HG03064 (cell line): ENCODE measurements around the gene EXOSC1.
"Not testable (repeated sequence)": the region's sequence is repeated elsewhere in the genome, so short reads cannot be mapped to it uniquely, and the experiment has no call there.

Experiments used
- ATAC-seq: cut with Tn5 transposase; IDR thresholded peaks from one replicate; pipeline ENCODE4 v1.9.1; 2021; ENCODE audit warnings: low read depth; ENCODE audit not compliant: unreplicated experiment

The EXOSC1 gene, protein sequence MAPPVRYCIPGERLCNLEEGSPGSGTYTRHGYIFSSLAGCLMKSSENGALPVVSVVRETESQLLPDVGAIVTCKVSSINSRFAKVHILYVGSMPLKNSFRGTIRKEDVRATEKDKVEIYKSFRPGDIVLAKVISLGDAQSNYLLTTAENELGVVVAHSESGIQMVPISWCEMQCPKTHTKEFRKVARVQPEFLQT

DNA sequence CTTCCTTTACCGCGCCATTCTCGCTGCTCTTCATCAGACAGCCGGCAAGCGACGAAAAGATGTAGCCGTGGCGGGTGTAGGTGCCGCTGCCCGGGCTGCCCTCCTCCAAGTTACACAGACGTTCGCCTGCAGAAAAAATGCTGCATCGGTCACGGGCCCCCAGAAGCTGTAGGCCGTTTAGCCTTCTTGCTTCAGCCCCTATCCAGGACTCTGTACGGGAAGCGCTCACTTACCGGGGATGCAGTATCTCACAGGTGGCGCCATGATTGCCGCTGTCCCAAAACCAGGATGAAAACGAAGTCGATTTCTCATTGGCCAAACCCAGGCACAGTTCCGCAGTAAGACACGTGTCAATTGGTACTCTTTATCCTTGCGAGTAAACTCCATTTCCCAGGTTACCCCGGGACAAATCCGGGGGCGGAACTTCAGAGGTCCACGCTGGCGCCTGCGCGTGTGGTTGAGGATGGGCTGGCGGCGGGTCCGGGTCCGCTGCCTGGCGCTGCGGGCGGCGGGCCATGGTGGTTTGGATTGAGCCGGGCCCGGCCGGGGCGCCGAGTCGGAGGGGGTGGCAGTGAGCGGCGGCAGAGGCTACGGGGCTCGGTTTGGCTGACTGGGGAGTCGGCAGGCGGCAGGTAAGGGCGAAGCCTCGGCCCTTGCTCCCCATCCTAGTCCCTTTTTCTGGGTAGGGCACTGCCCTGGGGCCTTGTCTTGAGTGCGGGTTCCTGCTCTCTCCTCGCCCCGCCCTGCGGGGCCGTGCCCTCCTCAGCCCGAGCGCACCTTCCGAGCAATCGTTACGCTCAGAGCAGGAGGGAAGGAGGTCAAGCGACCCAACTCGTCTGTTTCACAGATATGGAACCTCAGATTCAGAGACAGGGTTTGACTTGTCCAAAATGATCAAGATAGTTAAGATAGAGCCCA is at the start of gene EXOSC1, which contains the start of gene ZDHHC16:
TSS of gene EXOSC1 (minus strand) at position 285 of the 918 bp plus-strand sequence. CDS start at position 264, 21 bp downstream.
TSS of gene ZDHHC16 (plus strand) at position 454 of the 918 bp plus-strand sequence. CDS start 5,501 bp downstream, outside the sequence.
- peak; percentile 96 for ATAC-seq

DNA sequence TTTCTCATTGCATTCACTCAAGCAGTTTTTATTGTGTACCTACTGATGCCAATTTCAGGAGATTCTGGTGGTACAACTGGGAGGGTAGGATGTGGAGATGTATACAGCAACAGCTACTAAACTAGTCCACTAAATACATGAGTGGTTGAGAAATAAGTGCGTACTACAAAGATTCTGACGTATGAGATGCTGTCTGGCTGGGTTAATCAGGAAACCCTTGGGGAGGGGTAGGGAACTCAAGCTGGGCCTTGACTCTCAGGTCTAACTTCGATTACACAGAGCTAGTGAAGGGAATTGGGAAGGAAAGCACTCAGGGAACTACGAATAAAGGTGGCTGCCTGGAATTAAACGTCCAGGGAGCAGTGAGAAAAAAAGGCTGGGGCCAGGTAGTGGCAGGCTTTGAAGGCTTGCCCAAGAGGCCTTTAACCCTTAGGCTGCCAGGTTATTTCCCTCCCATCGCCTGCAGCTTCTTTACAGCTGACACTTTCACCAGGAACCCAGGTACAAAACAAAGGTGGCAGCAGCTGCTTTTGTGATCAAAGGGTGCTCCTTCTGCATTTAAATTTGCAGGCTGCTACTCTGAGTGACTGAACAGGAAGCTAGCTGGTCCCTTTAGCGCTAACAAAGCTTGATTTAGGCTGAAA is 49.2 kb upstream of the EXOSC1 start:
- no peak for ATAC-seq

DNA sequence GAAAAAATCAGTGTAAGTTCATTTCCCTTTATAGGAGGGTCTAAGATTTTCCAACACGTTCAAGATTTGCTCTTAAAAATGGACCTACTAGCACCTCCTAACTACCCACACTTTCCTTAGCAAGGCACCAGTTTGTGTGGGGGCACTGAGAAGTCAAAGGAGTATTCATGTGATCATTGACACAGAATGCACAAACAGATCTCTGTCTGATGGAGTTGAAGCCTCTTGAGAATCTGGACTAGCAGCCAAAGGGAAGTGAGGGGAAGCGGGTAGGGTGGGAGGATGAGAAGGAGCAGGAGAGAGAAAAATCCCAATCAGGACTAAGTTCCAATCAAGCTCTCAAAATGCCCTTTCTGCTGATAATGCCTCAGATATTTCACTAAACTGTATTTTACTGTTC is 48.3 kb upstream of the EXOSC1 start:
- no peak for ATAC-seq

DNA sequence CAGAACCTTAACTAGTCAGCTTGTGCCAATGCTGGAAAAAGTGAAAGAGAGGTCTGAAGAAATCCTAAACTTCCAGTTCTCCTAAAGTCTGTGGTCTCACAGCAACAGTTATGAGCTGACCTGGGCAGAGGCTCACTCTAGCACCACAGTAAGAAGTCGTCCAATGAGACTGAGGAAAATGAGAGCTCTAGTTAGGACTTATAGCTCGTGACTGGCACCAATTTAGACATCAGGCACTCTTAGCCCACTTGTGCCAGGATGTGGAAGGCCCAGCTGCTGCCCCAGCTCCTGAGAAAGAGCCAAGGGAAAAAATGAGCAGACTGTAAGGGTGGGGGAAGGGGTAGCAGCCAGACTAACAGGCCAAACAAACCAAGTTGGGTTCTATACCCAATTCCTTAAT is 44.8 kb upstream of the EXOSC1 start:
- no peak for ATAC-seq

DNA sequence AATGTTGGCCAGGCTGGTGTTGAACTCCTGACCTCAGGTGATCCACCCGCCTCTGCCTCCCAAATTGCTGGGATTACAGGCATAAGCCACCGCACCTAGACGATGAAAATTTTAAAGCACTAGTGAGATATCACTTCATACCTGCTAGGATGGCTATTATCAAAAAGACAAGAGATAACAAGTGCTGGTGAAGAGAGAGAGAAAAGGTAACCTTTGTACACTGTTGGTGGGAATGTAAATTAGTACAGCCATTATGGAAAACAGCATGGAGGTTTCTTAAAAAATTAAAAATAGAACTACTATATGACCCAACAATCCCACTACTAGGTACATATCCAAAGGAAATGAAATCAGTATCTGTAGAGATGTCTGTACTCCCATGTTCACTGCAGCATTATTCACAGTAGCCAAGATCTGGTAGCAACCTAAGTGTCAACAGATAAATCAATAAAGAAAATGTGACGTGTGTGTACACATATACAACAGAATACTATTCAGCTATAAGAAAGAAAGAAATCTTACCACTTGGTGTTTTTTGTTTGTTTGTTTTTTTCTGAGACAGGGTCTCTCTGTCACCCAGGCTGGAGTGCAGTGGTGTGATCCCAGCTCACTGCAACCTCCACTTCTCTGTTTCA is 40.0 kb upstream of the EXOSC1 start:
- no peak for ATAC-seq

DNA sequence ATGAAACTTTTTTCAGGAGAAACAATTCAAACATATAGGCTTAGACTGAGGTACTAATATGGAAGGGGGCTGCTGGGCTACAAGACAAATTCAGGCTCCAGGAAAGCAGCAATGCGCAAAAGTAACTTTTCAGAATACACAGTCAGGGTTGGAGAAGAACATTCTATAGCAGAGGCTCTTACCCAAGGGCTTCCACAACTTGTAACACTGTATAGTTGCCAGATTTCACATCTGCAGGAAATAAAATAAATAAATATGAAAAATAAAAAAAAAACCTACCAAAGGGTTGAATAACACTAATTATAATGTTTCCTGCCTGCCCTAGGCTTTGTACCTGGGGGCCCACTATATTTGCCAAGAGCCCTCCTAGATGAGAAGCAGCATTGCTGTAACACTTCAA is 38.1 kb upstream of the EXOSC1 start:
- no peak for ATAC-seq

DNA sequence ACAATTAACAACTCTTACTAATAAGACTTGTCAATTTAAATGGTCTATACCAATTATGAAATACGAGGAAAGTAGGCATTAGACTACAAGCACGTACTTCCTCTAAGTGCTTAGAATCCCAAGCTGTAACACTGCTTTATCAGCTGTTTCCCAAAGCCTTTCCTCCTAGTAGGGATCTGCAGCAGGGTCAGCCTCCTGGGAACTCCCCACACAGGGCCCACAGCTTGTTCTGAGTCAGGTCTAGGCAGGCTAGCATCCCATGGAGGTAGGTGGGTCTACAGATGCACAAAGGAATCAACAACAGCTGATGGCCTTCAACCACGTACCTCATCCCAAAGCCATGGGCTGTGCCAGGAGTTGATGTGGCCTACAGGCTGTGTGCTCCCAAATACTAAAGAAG is 37.7 kb upstream of the EXOSC1 start:
- ATAC-seq = no peak

DNA sequence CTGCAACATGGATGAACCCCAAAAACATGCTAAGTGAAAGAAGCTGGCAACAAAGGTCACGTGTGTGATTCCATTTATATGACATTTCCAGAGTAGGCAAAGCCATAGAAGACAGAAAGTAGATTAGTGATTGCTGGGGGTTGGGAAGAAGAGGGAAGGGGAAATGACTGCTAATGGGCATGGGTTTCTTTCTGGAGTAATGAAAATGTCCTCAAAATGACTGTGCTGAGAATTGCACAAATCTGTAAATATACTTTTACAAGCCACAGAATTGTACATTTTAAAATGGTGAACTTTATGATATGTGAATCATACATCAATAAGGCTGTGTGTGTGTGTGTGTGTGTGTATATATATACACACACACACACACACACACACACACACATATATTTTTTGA is 36.6 kb upstream of the EXOSC1 start:
- no peak for ATAC-seq

DNA sequence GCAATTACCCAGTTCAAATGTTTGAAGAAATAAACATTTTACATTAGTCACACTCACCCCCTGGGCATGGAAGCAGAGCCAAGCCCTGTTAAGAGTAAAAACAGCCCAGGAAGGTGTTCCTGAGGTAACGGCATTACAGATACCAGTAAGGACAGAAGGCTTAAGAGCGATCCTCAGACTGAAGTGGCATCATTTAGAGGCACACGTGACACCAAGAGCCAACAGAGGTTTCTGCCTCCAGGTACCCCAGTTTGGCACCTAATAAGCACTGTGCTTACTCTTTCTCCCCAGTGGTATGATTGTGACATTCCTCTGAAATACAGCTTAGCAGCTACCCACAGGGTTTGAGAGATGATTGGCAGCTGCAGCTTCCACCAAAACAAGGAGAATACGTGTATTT is 35.3 kb upstream of the EXOSC1 start:
- ATAC-seq = no peak

DNA sequence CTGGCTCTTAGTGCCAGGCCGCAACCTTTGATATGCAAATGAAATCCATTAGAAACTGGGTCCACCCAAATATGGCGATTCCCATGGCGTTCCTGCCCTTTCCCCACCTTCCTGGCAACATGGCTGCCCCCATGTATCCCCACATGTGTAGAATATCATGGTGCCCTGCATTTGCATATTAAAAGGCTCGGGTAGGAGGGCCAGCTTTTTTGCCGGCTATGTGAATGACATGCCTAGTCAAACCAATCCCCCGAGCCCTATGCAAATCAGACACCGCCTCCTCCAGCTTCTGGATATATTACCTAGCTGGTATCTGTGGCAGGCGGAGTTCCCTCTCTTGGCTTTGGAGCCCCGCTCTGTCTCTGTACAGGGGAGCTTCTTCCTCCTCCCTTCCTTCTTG is 34.1 kb upstream of the EXOSC1 start:
- ATAC-seq = no peak

DNA sequence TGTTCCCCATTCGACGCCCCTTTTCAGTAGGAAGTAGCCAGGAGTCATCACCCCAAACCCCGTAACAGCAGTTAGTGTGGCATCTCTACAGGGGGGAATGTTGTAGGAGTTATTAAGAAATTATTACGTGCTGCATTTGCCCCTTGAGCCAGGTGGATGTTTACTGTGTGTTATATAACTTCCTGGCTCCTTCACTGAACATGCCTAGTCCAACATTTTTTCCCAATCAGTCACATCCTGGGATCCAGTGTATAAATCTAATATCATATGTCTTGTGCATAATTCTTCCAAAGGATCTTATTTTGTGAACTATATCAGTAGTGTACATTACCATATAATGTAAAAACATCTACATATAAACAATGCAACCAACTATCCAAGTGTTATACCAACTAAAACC is 33.6 kb upstream of the EXOSC1 start:
- ATAC-seq = not testable (repeated sequence)

DNA sequence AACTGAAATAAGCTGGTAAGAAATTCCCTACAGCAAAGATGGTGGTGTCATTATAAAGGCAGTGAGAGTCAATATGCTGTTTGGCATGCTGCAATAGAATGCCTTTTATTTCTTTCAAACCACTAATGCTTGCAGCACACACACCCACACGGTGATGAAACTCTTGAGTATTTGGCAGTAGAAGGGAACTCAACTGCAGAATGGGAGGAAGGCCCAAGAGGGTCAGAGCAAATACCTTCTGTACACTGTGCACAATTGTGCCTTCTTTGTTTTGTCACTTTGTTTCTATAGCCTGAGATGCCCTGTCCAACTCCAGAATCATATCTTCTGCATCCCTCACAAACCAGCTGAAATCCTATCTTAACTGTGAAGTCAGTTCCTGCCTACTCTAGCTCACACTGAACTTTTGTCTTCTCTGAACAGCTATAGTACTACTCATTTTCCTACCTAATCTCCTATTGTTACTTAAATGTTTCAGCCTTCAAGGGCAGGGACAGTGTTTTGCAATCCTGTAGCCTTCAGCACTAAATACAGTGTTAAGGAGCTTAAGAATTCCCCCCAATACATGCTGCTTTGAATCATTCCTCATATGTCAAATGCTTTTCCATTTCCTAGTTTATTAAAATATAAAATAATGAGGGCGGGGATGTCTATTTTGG is 30.3 kb upstream of the EXOSC1 start:
- no peak for ATAC-seq

DNA sequence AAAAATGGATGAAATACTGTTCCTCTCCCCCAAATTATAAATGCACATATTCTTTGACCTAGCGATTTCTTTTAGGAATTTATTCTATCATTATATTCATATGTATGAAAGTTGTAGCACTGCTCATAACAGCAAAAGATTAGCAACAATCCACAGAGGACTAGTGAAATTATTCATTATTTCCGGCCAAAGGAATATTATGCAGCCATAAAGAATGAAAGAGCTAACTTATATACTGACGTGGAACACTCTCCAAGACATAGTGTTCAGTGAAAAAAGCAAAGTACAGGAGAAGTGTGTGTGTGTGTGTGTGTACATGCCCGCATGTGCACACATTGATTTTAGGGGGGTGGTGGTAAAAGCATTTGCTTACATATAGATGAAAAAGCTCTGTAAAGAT is 29.1 kb upstream of the EXOSC1 start:
- no peak for ATAC-seq

DNA sequence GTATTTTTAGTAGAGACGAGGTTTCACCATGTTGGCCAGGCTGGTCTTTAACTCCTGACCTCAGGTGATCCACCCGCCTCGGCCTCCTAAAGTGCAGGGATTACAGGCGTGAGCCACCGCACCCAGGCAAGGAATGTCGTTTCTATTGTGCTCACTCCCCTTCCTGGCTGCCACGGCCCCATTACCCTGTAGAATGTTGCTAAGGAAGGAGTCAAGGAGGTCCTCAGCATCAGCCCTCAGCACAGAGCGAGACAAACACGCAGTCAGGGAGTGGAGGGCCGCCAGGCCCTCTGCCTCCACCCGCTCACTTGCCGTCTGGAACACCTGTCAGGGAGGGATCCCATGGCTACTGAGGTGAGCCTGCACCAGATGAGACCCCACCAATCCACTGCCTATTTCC is 23.0 kb upstream of the EXOSC1 start:
- not testable (repeated sequence) for ATAC-seq

DNA sequence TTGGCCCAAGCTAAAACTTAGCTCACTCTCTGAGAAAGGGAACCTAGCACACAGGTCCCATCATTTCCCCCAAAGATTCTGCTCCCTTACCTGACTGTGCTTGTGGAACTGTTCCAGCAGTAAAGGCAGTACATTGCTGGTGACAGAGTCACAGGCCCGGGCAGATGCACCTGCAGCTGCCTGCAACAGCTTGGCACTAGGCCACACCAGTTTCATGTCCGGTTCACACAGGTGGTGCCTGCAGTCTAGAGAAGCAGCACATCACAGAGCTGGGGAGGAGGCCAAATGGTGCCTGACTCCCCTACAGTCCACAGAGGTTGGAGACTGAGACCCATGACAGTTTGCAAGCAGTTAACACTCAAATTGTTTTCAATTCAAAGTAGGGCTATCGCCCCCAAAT is 22.4 kb upstream of the EXOSC1 start:
- ATAC-seq = no peak

DNA sequence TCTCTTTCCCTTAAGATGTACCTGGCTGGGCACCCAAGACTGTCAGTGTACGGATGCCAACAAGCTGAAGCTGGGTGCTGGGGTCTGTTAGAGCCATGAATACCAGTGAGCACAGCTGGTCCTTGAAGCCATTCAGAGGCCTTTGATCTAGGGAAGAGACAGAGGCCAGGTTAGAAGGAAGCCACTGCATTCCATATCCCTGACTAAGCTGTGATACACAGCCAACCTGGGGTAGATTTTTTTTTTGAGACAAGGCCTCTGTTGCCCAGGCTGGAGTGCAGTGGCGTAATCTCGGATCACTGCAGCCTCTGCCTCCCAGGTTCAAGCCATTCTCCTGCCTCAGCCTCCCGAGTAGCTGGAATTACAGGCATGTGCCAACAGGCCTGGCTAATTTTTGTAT is 20.9 kb upstream of the EXOSC1 start:
- ATAC-seq = no peak

DNA sequence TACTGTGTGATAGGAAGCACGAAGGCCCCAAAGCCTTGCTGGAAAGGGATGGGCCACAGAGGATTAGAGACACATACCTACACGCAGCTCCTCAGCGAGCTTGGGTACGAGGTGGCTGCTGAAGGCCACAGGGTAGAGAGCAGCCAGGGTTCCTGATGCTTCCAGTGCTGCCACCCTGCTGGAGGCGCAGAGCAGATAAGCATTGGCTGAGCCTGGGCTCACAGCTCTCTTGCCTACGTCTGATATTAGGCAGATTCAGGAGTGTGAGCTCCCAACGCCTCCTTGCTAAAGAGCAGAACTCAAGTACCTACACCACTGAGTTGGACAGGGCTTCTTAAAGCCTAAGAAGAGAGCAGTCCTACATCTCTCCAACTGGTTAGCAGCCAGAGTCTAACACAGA is 20.2 kb upstream of the EXOSC1 start:
- ATAC-seq = no peak

DNA sequence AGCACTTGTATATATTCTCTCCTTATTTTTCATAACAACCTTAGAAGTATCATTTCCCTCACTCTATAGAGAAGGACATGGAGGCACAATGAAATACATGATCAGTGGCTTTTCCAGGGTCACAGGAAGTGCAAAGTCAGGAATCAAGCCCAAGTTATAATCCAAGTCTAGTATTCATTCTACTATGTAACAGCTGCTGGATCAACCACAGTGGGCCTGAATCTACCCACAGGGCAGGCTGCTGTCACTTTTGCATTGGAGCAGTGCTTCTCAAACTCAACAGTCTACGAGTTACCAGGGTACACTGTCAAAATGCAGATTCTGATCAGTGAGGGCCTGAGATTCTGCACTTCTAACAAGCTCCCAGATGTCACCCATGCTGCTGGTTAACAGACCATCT is 18.4 kb upstream of the EXOSC1 start:
- no peak for ATAC-seq

DNA sequence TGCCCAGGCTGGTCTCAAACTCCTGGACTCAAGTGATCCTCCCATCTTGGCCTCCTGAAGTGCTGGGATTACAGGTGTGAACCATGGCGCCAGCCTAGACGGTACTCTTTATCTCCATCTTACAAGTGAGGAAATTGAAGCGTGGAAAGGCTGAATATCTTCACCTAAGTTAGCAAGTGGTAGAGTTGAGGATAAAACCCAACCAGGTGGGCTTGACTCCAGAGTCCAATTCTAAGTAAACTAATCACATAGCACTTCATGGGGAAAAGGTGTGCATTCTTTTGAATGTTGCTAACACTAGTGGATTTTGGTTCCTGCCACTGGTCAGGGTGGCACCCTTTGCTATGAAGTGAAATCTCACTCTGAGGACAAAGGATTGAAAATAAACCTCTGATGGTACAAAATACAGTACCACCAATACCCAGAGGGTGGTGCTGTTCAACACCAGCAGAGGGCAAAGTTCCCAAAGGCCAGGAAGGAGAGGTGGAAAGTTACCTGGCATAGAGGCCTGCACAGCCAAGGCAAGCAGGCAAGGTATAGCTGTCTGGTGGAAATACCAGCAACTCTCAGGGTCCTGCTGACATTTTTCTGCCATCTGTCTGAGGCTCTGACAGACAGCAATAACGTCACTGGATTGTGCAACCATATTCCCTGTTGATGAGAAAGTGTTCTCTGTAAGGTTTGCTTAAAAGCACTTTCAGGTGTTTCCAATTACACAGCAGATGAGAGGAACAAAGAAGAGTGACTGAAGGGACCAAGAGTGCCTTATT is 17.7 kb upstream of the EXOSC1 start:
- ATAC-seq = no peak

DNA sequence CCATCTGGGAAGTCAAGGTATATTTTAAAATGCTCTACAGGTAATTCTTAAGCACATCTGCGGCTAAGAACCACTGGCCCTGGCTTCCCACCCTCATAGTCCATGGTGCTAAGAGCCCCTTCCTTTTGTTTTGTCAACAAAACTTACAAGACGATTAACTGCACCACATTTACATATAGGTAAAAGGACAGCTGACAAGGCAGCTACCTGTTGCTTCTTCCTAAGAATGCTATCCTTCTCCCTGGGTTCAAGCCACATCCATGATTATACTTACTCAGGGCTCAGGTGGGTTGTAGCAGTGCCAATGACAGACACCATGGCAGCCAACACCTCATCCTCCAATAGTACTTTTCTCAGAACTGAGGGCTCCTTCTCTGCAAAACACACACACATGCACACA is 16.5 kb upstream of the EXOSC1 start:
- no peak for ATAC-seq
